B cell (primary cell): ENCODE measurements around the gene PCSK6. TPM values are rescaled to one million over a fixed set of nuclear protein-coding genes. Genes with fewer than 3 reads are reported as not detected.

Experiments
- ATAC-seq: fragments of 200-7000 bp; cut with Tn5 transposase; one replicate; pipeline ENCODE4 v1.10.0; 2021; ENCODE audit warnings: low read depth, mild to moderate bottlenecking, moderate number of reproducible peaks, moderate library complexity
- CTCF ChIA-PET: fragments of 350-600 bp; sonication (Branson Sonifier 250); formaldehyde crosslinking; loops from one replicate; lab custom pipeline; 2021; ENCODE audit warnings: antibody characterized with exemption, inconsistent platforms; lab: Charles Lee
- POLR2A ChIA-PET: fragments of 350-600 bp; sonication (Branson Sonifier 250); formaldehyde crosslinking; loops from one replicate; lab custom pipeline; 2021; ENCODE audit warnings: antibody characterized with exemption; lab: Charles Lee
- DNase-seq: peaks from one replicate; pipeline ENCODE4 v3.0.0; 2013
- H2AFZ ChIP-seq: 2 replicates; pipeline ENCODE4 v1.6.1; 2012; ENCODE audit warnings: mild to moderate bottlenecking, low read depth, low read length; ENCODE audit not compliant: insufficient read depth, poor library complexity, severe bottlenecking
- H3K27ac ChIP-seq, 2 donors: 1 replicate in 1 of 2; 2 replicates in 1 of 2; pipeline ENCODE4 v1.5.1; 2012 to 2013; ENCODE audit warnings: low read length in 2 of 2, mild to moderate bottlenecking in 2 of 2, moderate library complexity in 1 of 2
- H3K27me3 ChIP-seq, 4 experiments: fragments of 200-600 bp in 1 of 4; sonication (generic) in 1 of 4; replicated peaks in 1 of 4; 1 replicate in 2 of 4; 2 replicates in 2 of 4; pipeline versions ENCODE4 v1.6.1 to v1.7.0; 2013 to 2016; ENCODE audit warnings: low read length in 3 of 4, mild to moderate bottlenecking in 2 of 4, mixed read lengths in 1 of 4, moderate library complexity in 1 of 4; ENCODE audit not compliant: insufficient read depth in 4 of 4, control insufficient read depth in 3 of 4; ENCODE audit errors: control extremely low read depth in 1 of 4
- H3K36me3 ChIP-seq, 2 experiments: replicated peaks in 1 of 2; 1 replicate in 1 of 2; 2 replicates in 1 of 2; pipeline versions ENCODE4 v1.6.1 to v1.7.1; 2013; ENCODE audit warnings: low read length in 1 of 2; ENCODE audit not compliant: insufficient read depth in 2 of 2, control insufficient read depth in 1 of 2; ENCODE audit errors: control extremely low read depth in 1 of 2, extremely low read depth in 1 of 2
- H3K4me1 ChIP-seq, 2 donors: fragments of 200-600 bp in 1 of 2; sonication (generic) in 1 of 2; 1 replicate in 1 of 2; 2 replicates in 1 of 2; pipeline versions ENCODE4 v1.5.1 to v1.6.1; 2013 to 2017; ENCODE audit warnings: low read length in 2 of 2; ENCODE audit not compliant: control insufficient read depth in 2 of 2, insufficient read depth in 2 of 2
- H3K4me2 ChIP-seq: replicated peaks from 2 replicates; pipeline ENCODE3; 2012; ENCODE audit warnings: mild to moderate bottlenecking, low read depth, low read length; ENCODE audit not compliant: poor library complexity, severe bottlenecking
- H3K4me3 ChIP-seq, 5 experiments: fragments of 200-600 bp in 1 of 5; sonication (generic) in 1 of 5; 1 replicate in 3 of 5; 2 replicates in 2 of 5; pipeline versions ENCODE4 v1.5.1 to v1.7.0; 2011 to 2016; ENCODE audit warnings: low read length in 4 of 5, mild to moderate bottlenecking in 4 of 5, low read depth in 2 of 5, control low read depth in 1 of 5, moderate library complexity in 1 of 5; ENCODE audit not compliant: insufficient read depth in 1 of 5; ENCODE audit errors: control extremely low read depth in 1 of 5, extremely low read depth in 1 of 5
- H3K79me2 ChIP-seq: fragments of 200-600 bp; sonication (generic); one replicate; pipeline ENCODE4 v1.6.0; 2016; ENCODE audit warnings: low read length; ENCODE audit not compliant: control insufficient read depth, insufficient read depth
- H3K9ac ChIP-seq: fragments of 200-600 bp; sonication (generic); 2 replicates; pipeline ENCODE4 v1.6.1; 2017; ENCODE audit warnings: mild to moderate bottlenecking, low read length, moderate library complexity
- H3K9me3 ChIP-seq, 3 donors: one replicate each; pipeline versions ENCODE4 v1.6.1 to v1.7.1; 2013; ENCODE audit warnings: low read length in 2 of 3; ENCODE audit not compliant: control insufficient read depth in 2 of 3, insufficient read depth in 1 of 3; ENCODE audit errors: control extremely low read depth in 1 of 3
- H4K20me1 ChIP-seq: 2 replicates; pipeline ENCODE4 v1.6.0; 2012; ENCODE audit warnings: mild to moderate bottlenecking, low read length; ENCODE audit not compliant: insufficient read depth, control insufficient read depth, poor library complexity, severe bottlenecking
- H3K27ac Mint-ChIP-seq: one replicate; pipeline ENCODE4 v1.8.0; 2021; ENCODE audit warnings: mixed read lengths
- H3K27me3 Mint-ChIP-seq: one replicate; pipeline ENCODE4 v1.8.0; 2021; ENCODE audit warnings: mixed read lengths
- H3K4me1 Mint-ChIP-seq: one replicate; pipeline ENCODE4 v1.8.0; 2021; ENCODE audit warnings: mixed read lengths
- H3K4me3 Mint-ChIP-seq: one replicate; pipeline ENCODE4 v1.8.0; 2021; ENCODE audit warnings: mixed read lengths
- H3K9me3 Mint-ChIP-seq: one replicate; pipeline ENCODE4 v1.8.0; 2022; ENCODE audit warnings: mixed read lengths; ENCODE audit not compliant: insufficient read depth
- EZH2 ChIP-seq: IDR thresholded peaks from 2 replicates; pipeline ENCODE4 v1.6.1; 2012; ENCODE audit warnings: borderline replicate concordance, low read depth, mild to moderate bottlenecking, moderate library complexity, low read length; ENCODE audit not compliant: insufficient read depth, poor library complexity, severe bottlenecking
- WGBS: methylation state at CpG from one replicate; pipeline ENCODE4 v1.1.5; 2013; ENCODE audit warnings: missing lambda C conversion rate; ENCODE audit not compliant: insufficient coverage; 5-methylcytosine and 5-hydroxymethylcytosine counted together
- intact Hi-C: fragments of 100-400 bp; cut with micrococcal nuclease; formaldehyde crosslinking; loops from one replicate; pipeline ENCODE4 v1.10.0; 2022
- polyA plus RNA-seq: library from polyadenylated mRNA; depleted of rRNA; stranded (reverse); fragments of >200 nt; gene quantifications from 2 replicates; pipeline ENCODE4 v1.2.3, GENCODE V29; 2012
- total RNA-seq, 2 donors: library from RNA; stranded (reverse); fragments of 120-200 nt in 1 of 2; gene quantifications; 1 replicate in 1 of 2; 2 replicates in 1 of 2; pipeline versions ENCODE4 v1.2.3 to v1.2.4, GENCODE V29; 2013 to 2022
- TF ChIP-seq, protein P1 (sequence below): fragments of 200-600 bp; IDR thresholded peaks from one replicate; pipeline ENCODE4 v1.8.0; 2022; ENCODE audit warnings: antibody characterized with exemption, mild to moderate bottlenecking

The PCSK6 gene
- total and polyA plus RNA-seq, 2 donors (not counting 1 experiment from before 2014, with no cell fraction given), result 0.66 to 1.6 TPM

DNA sequence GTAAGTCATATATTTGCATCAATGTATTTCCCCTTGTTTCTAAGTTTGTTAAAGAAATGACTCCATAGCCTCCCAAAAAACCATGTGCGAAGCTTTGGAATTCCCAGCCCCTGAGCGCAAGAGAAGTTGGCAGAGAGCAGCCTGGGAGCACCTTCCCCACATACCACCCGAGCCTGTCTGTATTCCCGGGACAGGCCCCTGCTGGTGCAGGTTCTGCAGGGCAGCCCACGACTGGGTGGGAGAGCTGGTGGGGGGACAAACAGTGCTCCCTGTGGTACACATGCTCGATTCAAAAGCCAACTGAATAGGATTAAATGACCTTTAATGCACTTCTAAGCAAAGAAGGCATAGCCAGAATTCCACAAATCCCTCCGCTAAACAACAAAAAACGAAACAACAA is 119.8 kb downstream of the PCSK6 start:
- H3K9me3 ChIP-seq, result peaks cover 0 to 3% (median 0%) of the 10 kb centered on the region in 3 donors

DNA sequence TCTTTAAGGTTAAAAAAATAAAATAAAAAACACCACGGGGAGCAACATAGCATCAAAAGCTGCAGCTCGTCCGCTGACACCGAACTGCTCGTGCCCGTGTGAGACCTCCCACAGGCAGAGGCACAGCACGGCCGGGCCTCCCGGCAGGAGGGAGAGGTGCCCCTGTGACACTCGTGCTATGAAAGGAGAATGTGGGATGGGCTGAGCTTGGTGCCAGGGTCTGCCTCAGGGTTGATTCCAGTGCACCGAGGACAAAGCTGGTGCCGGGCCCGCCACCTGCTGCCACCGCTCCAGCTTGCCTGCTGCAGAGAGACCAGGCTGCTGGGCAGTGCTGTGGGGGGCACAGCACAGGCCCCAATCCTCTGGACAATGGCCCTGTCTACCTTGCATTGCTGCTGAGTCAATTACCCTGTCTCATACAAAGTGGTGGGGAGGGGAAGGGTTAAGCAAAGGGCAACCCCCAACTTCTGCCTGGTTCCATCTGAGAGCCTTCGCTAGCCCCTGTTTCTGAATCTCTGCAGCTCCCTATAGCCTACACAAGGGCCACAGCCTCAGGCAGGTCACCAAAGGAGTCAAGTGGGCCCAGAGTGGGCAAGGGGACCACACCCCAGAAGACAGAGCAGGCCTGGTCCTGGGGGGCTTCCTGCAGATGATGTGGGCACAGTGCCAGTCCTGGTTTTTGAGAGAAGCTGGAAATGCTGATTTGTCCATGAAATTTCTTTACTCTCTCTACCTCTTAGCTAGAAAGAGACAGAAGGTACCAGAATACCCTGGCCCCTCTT is 120.5 kb downstream of the PCSK6 start:
- peaks cover 0 to 4% of the 10 kb centered on the region in 2 donors for H3K4me1 ChIP-seq
- TF ChIP-seq, protein P1, sequence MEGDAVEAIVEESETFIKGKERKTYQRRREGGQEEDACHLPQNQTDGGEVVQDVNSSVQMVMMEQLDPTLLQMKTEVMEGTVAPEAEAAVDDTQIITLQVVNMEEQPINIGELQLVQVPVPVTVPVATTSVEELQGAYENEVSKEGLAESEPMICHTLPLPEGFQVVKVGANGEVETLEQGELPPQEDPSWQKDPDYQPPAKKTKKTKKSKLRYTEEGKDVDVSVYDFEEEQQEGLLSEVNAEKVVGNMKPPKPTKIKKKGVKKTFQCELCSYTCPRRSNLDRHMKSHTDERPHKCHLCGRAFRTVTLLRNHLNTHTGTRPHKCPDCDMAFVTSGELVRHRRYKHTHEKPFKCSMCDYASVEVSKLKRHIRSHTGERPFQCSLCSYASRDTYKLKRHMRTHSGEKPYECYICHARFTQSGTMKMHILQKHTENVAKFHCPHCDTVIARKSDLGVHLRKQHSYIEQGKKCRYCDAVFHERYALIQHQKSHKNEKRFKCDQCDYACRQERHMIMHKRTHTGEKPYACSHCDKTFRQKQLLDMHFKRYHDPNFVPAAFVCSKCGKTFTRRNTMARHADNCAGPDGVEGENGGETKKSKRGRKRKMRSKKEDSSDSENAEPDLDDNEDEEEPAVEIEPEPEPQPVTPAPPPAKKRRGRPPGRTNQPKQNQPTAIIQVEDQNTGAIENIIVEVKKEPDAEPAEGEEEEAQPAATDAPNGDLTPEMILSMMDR, result no peak
- TF ChIP-seq EZH2, result no peak
- peaks cover 0 to 4% (median 0%) of the 10 kb centered on the region in 3 donors for H3K9me3 ChIP-seq
- peaks cover 0 to 2% (median 1%) of the 10 kb centered on the region in 4 experiments for H3K27me3 ChIP-seq
- Mint-ChIP-seq H3K4me1 (peaks cover 13% of the 10 kb centered on the region), H3K27ac (no peak overlapping the region), H3K9me3 (no peaks in the 10 kb centered on the region), H3K4me3 (no peak overlapping the region), H3K27me3 (peaks cover 12% of the 10 kb centered on the region)
- H4K20me1 ChIP-seq, result no peaks in the 10 kb centered on the region
- ATAC-seq (no peak), DNase-seq (no peak)
- no peak overlapping the region for H3K4me2 ChIP-seq
- intact Hi-C loops, result no loop called here
- 91% methylated on average over 13 of the region's 15 CpGs for WGBS
- H3K4me3 ChIP-seq, result no peak overlapping the region
- H2AFZ ChIP-seq, result no peak overlapping the region
- H3K36me3 ChIP-seq, result no peaks in the 10 kb centered on the region
- CTCF ChIA-PET, result no interaction called here
- H3K27ac ChIP-seq, result no peak overlapping the region
- no peaks in the 10 kb centered on the region for H3K79me2 ChIP-seq
- H3K9ac ChIP-seq, result no peak overlapping the region
- POLR2A ChIA-PET, result no interaction called here

More for the DNA sequence above, 119.8 kb downstream of the PCSK6 start:
- ChIA-PET POLR2A (no interaction called here), CTCF (no interaction called here)
- H3K27ac ChIP-seq, result no peak overlapping the region
- H3K79me2 ChIP-seq, result no peaks in the 10 kb centered on the region
- no peaks in the 10 kb centered on the region for H3K36me3 ChIP-seq
- H3K27me3 Mint-ChIP-seq, result peaks cover 12% of the 10 kb centered on the region
- TF ChIP-seq EZH2, result no peak
- TF ChIP-seq, protein P1, result no peak
- H3K4me3 Mint-ChIP-seq, result no peak overlapping the region
- no peak overlapping the region for H3K4me2 ChIP-seq
- H3K4me1 Mint-ChIP-seq, result peaks cover 13% of the 10 kb centered on the region
- no peak for DNase-seq
- no peaks in the 10 kb centered on the region for H4K20me1 ChIP-seq
- no peak overlapping the region for H3K27ac Mint-ChIP-seq
- ATAC-seq, result no peak
- H3K9ac ChIP-seq, result no peak overlapping the region
- no peak overlapping the region for H3K4me3 ChIP-seq
- intact Hi-C loops, result no loop called here
- WGBS, result 94% methylated on average over 6 of the region's 8 CpGs
- peaks cover 0 to 4% of the 10 kb centered on the region in 2 donors for H3K4me1 ChIP-seq
- peaks cover 0 to 2% (median 1%) of the 10 kb centered on the region in 4 experiments for H3K27me3 ChIP-seq
- H3K9me3 Mint-ChIP-seq, result no peaks in the 10 kb centered on the region
- no peak overlapping the region for H2AFZ ChIP-seq
